HEK293 (cell line): Measurements from ENCODE around the gene TADA3.

Experiments used
- KLF16 ChIP-seq: fragments of 450-650 bp; formaldehyde crosslinking; IDR thresholded peaks from 2 replicates; pipeline ENCODE4 v1.5.1; 2017; ENCODE audit warnings: missing biosample characterization, missing genetic modification characterization
- OVOL3 ChIP-seq: fragments of 450-650 bp; formaldehyde crosslinking; IDR thresholded peaks from 2 replicates; pipeline ENCODE4 v1.5.1; 2016; ENCODE audit warnings: missing biosample characterization, missing genetic modification characterization
- PRDM10 ChIP-seq: fragments of 450-650 bp; formaldehyde crosslinking; IDR thresholded peaks from 2 replicates; pipeline ENCODE4 v1.5.1; 2016; ENCODE audit warnings: missing biosample characterization, missing genetic modification characterization
- REPIN1 ChIP-seq: fragments of 450-650 bp; formaldehyde crosslinking; IDR thresholded peaks from 2 replicates; pipeline ENCODE4 v1.5.1; 2017; ENCODE audit warnings: missing biosample characterization, missing genetic modification characterization, low read depth
- TCF7L2 ChIP-seq: IDR thresholded peaks from 2 replicates; pipeline ENCODE4 v1.6.1; 2011; ENCODE audit warnings: low read depth, mild to moderate bottlenecking, inconsistent platforms, low read length, moderate library complexity, borderline replicate concordance
- YY1 ChIP-seq: fragments of 450-650 bp; formaldehyde crosslinking; IDR thresholded peaks from 2 replicates; pipeline ENCODE4 v1.5.1; 2018; ENCODE audit warnings: missing biosample characterization, missing genetic modification characterization
- ZBTB1 ChIP-seq: fragments of 450-650 bp; formaldehyde crosslinking; IDR thresholded peaks from 2 replicates; pipeline ENCODE4 v1.5.1; 2016; ENCODE audit warnings: missing biosample characterization, missing genetic modification characterization
- ZBTB21 ChIP-seq: fragments of 450-650 bp; formaldehyde crosslinking; IDR thresholded peaks from 2 replicates; pipeline ENCODE4 v1.5.1; 2017; ENCODE audit warnings: missing biosample characterization, missing genetic modification characterization
- ZNF558 ChIP-seq: fragments of 450-650 bp; formaldehyde crosslinking; IDR thresholded peaks from 2 replicates; pipeline ENCODE4 v1.5.1; 2016; ENCODE audit warnings: missing biosample characterization, missing genetic modification characterization
- ZNF629 ChIP-seq: fragments of 450-650 bp; formaldehyde crosslinking; IDR thresholded peaks from 2 replicates; pipeline ENCODE4 v1.5.1; 2017; ENCODE audit warnings: missing biosample characterization, missing genetic modification characterization
- ZNF777 ChIP-seq: fragments of 450-650 bp; formaldehyde crosslinking; IDR thresholded peaks from 2 replicates; pipeline ENCODE4 v1.5.1; 2017; ENCODE audit warnings: missing biosample characterization, missing genetic modification characterization, borderline replicate concordance
- TF ChIP-seq, protein P1 (sequence below): fragments of 450-650 bp; formaldehyde crosslinking; IDR thresholded peaks from 2 replicates; pipeline ENCODE4 v1.5.1; 2016; ENCODE audit warnings: missing biosample characterization, missing genetic modification characterization
- TF ChIP-seq, protein P2 (sequence below): fragments of 450-650 bp; formaldehyde crosslinking; IDR thresholded peaks from 2 replicates; pipeline ENCODE4 v1.5.1; 2016; ENCODE audit warnings: missing biosample characterization, missing genetic modification characterization

DNA sequence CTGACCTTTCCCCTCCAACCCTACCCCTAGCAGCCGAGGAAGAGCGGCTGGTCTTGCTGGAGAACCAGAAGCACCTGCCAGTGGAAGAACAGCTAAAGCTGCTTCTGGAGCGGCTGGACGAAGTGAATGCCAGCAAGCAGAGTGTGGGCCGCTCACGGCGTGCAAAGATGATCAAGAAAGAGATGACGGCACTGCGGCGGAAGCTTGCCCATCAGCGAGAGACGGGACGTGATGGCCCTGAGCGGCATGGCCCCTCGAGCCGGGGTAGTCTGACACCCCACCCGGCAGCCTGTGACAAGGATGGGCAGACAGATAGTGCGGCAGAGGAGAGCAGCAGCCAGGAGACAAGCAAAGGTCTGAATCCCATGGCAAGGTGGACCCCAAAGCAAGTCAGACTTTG lies 48.7 kb downstream of the TADA3 start:
- TF ChIP-seq YY1 (tag by site-specific recombination), result no peak
- no peak for TF ChIP-seq ZBTB21 (tag by site-specific recombination)
- TF ChIP-seq, protein P1, sequence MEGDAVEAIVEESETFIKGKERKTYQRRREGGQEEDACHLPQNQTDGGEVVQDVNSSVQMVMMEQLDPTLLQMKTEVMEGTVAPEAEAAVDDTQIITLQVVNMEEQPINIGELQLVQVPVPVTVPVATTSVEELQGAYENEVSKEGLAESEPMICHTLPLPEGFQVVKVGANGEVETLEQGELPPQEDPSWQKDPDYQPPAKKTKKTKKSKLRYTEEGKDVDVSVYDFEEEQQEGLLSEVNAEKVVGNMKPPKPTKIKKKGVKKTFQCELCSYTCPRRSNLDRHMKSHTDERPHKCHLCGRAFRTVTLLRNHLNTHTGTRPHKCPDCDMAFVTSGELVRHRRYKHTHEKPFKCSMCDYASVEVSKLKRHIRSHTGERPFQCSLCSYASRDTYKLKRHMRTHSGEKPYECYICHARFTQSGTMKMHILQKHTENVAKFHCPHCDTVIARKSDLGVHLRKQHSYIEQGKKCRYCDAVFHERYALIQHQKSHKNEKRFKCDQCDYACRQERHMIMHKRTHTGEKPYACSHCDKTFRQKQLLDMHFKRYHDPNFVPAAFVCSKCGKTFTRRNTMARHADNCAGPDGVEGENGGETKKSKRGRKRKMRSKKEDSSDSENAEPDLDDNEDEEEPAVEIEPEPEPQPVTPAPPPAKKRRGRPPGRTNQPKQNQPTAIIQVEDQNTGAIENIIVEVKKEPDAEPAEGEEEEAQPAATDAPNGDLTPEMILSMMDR (tag by site-specific recombination), result no peak
- no peak for TF ChIP-seq PRDM10 (tag by site-specific recombination)
- TF ChIP-seq OVOL3 (tag by site-specific recombination), result no peak
- TF ChIP-seq, protein P2, sequence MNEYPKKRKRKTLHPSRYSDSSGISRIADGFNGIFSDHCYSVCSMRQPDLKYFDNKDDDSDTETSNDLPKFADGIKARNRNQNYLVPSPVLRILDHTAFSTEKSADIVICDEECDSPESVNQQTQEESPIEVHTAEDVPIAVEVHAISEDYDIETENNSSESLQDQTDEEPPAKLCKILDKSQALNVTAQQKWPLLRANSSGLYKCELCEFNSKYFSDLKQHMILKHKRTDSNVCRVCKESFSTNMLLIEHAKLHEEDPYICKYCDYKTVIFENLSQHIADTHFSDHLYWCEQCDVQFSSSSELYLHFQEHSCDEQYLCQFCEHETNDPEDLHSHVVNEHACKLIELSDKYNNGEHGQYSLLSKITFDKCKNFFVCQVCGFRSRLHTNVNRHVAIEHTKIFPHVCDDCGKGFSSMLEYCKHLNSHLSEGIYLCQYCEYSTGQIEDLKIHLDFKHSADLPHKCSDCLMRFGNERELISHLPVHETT (tag by site-specific recombination), result no peak
- no peak for TF ChIP-seq REPIN1 (tag by site-specific recombination)
- TF ChIP-seq TCF7L2, result no peak
- TF ChIP-seq ZNF558 (tag by site-specific recombination), result no peak
- no peak for TF ChIP-seq ZBTB1 (tag by site-specific recombination)
- no peak for TF ChIP-seq ZNF629
- TF ChIP-seq ZNF777 (tag by site-specific recombination), result no peak
- TF ChIP-seq KLF16 (tag by site-specific recombination), result no peak
